AG10803 (cell line): ENCODE measurements around the gene KLKB1.

Experiments used
- DNase-seq: peaks from one replicate; pipeline ENCODE4 v3.0.0; 2010; ENCODE audit warnings: low read depth
- H3K4me3 ChIP-seq: 2 replicates; pipeline ENCODE4 v1.5.1; 2011; ENCODE audit warnings: mild to moderate bottlenecking, low read length, control low read depth
- TF ChIP-seq, protein P1 (sequence below): conservative IDR thresholded peaks from 2 replicates; pipeline ENCODE4 v1.5.1; 2011; ENCODE audit warnings: mild to moderate bottlenecking, low read length, control low read depth, inconsistent platforms

KLKB1 gene

DNA sequence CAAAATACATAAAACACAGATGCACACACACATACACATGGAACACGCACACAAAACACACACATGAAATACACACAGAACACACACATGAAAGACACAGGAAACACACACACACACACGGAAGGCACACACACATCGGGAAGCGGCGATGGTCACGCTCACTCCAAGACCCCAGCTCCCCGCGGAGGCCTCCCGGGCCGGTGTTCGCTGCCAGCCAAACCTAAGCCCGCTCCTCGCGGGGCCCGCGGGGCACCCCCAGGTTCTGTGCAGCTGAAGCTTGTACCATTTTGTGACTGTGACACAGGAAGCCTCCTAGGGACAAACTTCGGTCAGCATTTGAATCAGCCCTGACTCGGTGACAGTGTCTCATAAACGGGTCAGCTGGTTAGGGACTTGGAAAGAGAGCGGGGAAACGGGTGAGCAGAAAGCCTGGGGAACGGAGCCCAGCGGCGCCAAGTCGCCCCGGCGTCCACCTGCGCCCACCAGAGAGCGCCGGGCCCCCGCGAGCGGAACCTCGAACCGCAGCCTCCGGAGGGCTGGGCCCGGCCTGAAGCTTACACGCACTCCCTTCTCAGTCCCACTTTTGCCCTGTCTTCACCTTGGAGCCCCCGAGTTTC is 70.8 kb downstream of the KLKB1 start:
- H3K4me3 ChIP-seq: no peak overlapping the region
- TF ChIP-seq, protein P1, sequence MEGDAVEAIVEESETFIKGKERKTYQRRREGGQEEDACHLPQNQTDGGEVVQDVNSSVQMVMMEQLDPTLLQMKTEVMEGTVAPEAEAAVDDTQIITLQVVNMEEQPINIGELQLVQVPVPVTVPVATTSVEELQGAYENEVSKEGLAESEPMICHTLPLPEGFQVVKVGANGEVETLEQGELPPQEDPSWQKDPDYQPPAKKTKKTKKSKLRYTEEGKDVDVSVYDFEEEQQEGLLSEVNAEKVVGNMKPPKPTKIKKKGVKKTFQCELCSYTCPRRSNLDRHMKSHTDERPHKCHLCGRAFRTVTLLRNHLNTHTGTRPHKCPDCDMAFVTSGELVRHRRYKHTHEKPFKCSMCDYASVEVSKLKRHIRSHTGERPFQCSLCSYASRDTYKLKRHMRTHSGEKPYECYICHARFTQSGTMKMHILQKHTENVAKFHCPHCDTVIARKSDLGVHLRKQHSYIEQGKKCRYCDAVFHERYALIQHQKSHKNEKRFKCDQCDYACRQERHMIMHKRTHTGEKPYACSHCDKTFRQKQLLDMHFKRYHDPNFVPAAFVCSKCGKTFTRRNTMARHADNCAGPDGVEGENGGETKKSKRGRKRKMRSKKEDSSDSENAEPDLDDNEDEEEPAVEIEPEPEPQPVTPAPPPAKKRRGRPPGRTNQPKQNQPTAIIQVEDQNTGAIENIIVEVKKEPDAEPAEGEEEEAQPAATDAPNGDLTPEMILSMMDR: no peak

DNA sequence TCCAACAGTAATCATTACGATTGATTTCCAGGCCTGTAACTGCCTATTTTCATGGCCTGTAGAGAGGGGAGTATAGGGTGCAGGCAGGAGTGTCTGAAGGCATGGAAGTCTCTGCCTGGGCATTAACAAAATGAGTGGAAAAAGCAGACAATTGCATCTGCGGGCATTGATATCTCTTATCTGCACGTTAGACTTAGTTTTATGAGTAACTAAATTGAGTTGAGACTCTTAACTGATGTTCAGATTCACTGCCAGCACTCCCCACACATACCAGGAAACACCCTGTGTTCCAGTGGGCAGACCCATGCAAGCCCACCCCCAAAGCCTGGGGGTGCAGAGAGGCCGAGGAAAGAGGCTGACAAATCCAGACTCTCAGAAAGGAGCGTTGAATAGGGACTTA is 72.0 kb downstream of the KLKB1 start:
- no peak for DNase-seq
- TF ChIP-seq, protein P1: no peak

More for the DNA sequence above, 70.8 kb downstream of the KLKB1 start:
- no peak for DNase-seq

DNA sequence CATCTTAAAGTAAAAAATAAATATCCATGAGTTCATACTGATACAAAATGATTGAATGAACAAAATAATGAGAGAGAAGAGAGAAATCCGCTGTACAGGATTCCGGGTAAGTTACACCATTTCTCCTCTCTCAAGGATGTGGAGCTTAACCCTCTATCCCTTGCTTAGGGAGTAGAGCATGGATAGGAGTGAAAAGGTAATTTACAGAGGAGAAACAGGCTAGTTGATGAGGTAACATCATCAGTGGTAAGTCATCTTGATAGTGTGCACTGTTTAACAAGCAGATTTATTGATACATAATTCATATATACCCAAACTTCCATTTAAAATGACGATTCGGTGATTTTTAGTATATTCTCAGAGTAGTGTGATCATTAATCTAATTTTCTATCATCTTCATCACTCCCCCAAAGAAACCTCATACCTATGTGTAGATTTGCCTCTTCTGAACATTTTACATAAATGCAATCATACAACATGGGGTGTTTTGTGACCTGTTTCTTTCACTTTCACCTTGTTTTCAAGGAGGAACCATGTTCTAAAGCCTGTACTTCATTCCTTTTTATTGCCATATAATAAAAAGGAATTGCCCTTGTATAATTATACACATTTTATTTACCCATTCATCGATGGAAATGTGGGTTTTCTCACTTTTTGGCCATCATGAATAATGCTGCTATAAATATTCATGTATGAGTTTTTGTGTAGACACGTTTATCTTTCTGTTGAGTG is 73.5 kb downstream of the KLKB1 start:
- TF ChIP-seq, protein P1: no peak
- no peak for DNase-seq
- no peak overlapping the region for H3K4me3 ChIP-seq

More for the DNA sequence above, 72.0 kb downstream of the KLKB1 start:
- H3K4me3 ChIP-seq: no peak overlapping the region

DNA sequence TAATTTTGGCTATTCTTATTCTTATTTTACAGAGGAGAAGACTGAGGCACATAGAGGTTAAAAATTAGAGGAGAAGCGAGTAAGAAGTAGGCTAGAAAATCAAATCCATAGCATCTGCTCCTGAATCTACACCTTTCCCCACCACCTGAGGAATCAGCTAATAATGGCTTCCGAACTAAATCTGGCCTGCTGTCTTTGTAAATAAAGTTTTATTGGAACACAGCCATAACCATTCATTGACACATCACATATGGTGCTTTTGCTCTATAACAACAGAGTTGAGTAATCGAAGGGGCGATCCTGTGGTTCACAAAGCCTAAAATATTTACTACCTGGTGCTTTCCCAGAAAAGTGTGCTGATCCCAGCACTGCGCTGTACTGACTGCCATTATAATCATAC is 76.9 kb downstream of the KLKB1 start:
- TF ChIP-seq, protein P1: no peak
- no peak for DNase-seq
- no peak overlapping the region for H3K4me3 ChIP-seq

DNA sequence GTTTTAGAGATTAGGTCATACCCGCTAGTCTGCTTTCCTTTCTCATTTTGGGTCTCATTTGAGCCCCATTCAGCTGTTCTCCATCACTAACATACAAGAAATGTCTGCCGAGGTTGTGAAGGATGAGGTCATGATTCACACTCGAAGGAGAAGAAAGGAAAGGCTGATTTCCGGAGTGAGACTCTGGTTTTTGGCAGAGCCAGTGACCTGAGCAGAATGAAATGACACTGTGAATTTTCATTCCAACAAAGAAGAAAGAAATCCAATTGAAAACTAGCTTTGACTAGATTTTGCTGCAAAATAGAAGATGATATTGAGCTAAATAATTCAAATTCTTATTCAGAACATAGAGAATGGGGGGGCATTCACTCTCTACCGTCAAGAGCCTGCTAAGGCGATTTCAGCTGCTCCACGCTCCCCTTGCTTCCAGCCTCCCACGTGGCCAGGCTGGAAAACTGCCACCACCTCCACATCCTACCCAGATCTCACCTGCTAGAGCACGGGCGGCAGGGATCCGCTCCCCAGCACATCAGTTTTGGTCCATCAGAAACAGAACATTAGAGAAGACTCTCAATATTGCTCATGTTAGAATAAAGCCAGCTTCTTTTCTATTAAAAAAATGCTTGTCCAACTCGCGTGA is 77.7 kb downstream of the KLKB1 start:
- H3K4me3 ChIP-seq: no peak overlapping the region
- TF ChIP-seq, protein P1: no peak
- DNase-seq: no peak

DNA sequence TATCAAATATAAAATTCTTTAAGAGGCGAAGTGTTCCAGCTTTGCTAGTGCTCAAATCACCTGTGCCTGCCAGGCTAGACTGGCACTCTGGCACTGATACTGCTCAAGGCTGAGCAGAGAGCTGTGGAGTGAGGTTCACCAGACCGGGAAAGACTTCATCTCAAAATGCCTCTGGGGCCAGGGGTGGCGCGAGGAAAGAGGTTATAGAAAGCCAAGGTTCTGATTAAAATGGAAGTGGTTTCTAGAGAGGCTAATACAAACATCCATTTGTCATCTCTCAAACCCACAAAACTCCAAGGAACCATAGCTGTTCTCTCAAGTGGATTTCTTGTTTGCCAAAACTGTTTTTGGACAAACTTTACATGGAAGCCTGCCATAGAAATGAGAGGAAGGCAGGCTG is 80.2 kb downstream of the KLKB1 start:
- TF ChIP-seq, protein P1: no peak
- no peak overlapping the region for H3K4me3 ChIP-seq
- no peak for DNase-seq
